RPMI8226 (cell line): ENCODE results near the gene NTPCR.

ENCODE experiments used
- DNase-seq: peaks from one replicate; pipeline ENCODE4 v3.0.0-alpha.2; 2015

The NTPCR gene

GRCh38 chr1:233019778-233020325 is 69.4 kb downstream of the NTPCR start:
- DNase-seq, result no peak

DNA sequence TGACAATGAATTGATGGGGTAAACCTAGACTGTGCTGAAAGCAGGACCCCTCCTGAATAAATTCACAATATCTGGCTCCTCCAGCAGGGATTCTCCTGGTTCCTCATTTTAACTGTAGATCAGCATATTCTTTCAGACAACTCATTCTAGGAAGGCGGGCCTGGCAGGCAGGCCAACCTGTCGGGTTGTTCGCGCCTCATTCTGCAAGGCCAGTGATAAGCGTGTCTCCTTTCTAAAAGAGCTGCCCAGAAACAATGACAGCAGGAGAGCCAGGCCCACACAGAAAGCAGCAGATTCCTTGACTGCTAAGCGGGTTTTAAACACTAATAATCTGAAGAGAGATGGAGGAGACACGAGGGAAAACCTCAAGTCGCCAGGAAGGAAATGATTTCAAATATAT is 70.0 kb downstream of the NTPCR start:
- no peak for DNase-seq

- no peak for DNase-seq
Measured at GRCh38 chr1:233022246-233022645, 71.8 kb downstream of the NTPCR start.

DNA sequence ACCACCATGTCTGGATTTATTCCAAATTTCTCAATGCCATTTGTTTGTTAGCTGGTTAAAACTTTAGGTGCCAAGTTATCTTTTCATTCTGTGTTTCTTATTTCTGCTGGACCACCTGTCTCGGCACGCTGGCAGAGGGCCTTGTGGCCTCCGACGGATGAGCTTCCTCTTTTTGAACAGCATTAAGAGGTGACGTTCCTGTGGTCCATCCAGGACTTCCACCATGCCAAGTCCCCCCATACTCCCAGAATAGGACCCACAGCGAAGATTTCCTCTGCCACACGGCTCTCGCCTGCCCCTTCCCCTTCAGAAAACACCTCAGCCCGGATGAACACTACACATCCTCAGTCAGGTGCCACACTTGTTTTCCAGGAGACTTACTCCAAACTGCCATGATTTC is 73.8 kb downstream of the NTPCR start:
- no peak for DNase-seq

DNA sequence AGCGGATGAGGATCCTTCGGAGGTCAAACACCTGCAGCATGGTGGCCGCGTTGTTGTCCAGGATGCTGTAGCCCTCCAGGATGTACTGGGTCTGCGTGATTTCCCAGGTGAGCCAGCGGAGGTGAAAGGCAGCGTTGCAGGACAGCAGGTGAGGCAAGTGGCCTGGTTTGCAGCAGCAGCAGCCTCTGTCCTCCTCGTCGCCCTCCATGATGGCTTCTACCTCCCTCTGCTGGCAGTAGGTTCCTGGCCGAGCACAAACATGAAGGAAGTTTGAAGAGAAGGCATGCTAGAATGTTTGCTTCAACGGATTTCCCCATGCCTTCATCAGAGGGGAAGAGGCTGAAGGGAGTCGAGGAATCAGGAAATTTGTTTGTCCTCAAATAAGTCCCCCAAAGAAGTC is 74.7 kb downstream of the NTPCR start:
- peak; percentile 70 for DNase-seq

DNA sequence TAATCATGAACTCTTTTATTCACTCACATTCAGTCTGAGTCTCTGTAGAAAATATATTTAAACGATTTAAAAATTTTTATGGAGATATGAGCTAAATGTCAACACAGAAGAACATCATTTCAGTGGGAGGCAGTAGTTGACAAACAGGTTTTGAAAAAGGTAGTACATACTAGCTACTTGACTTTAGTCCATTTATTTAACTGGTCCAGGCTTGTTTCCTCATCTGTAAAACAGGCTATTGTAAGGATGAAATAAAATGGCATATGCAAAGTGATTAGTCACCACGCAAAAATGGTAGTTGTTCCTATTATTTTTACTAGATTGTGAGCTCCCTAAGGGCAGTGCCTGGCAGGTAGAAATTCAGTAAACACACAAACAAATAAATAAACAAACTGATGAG is 75.2 kb downstream of the NTPCR start:
- DNase-seq, result no peak

DNA sequence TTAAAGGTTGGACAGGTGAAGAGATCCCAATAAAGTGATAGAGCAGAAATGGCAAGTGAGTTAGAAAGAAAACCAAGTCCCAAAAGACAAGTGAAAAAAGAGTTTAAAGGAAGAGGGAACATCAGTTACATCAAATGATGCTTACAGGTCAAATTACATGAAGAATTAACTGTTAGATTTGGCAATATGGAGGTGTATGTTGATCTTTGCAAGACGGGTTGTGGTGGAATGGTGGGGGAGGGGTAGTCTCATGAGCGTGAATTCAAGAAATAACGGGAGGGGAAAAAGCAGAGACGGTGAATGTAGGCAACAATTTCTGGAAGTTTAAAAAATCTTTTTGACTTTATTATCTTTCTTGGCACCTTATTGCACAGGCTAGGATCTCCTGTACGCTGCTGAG is 76.6 kb downstream of the NTPCR start:
- no peak for DNase-seq

DNA sequence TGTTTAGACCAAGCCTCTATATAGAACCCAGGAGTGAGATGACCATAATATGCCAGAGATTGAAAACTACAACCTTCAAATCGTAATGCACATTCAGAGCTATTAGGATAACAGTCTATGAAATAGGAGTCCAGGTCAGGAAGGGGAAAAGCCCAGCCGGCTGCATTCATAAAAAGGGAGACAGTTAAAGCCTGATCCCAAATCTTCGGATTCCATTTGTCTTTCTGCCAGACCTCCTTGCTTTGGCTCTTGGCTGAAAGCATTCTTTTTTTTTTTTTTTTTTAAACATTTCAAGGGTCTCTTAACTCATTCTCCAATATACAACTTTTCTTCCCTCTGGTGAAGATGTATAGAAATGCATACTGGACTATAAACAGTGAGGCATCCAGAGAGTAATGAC is 81.1 kb downstream of the NTPCR start:
- DNase-seq, result no peak

GRCh38 chr1:233032916-233033315 is 82.5 kb downstream of the NTPCR start:
- DNase-seq, result no peak

DNA sequence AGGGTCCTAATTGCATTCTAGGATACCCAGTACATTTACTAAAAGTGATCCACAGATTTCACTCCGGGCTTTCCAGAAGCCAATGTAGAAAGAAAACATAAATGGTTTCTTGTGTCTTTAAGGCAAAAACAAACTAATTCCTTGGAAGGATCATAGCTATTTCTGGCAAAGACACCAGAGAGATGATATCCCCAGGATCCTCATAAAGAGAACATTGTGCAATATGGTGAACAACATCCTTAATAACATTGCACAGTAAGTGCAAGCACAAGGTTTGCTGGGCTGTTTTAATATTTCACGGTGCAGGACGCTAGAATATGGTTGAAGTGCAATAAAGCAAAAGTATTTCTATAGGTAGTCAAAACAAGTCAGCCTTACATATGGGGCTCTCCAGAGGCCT is 83.0 kb downstream of the NTPCR start:
- DNase-seq, result no peak
